GM21367 (cell line): ENCODE results near the gene CWH43.
A peak's percentile ranks its signal among the peaks of the same experiment; 100 is the strongest.
"Not testable (repeated sequence)": the region's sequence is repeated elsewhere in the genome, so short reads cannot be mapped to it uniquely, and the experiment has no call there.

ENCODE experiments used
- ATAC-seq: cut with Tn5 transposase; IDR thresholded peaks from one replicate; pipeline ENCODE4 v1.9.1; 2021; ENCODE audit not compliant: unreplicated experiment

CWH43 gene

GRCh38 chr4:49096215-49096614 is 110.1 kb downstream of the CWH43 start:
- ATAC-seq, result not testable (repeated sequence)

- ATAC-seq, result peak; percentile 31
Observed at GRCh38 chr4:49096627-49097026, 110.6 kb downstream of the CWH43 start.

- ATAC-seq, result not testable (repeated sequence)
Observed at GRCh38 chr4:49097071-49097470, 111.0 kb downstream of the CWH43 start.

- ATAC-seq, result not testable (repeated sequence)
Observed at GRCh38 chr4:49097505-49097904, 111.4 kb downstream of the CWH43 start.

GRCh38 chr4:49098034-49098759 is 112.1 kb downstream of the CWH43 start:
- ATAC-seq, result not testable (repeated sequence)

- not testable (repeated sequence) for ATAC-seq
Observed at GRCh38 chr4:49099831-49100444, 113.9 kb downstream of the CWH43 start.

GRCh38 chr4:49102344-49102898 is 116.3 kb downstream of the CWH43 start:
- peak; percentile 28 for ATAC-seq

- ATAC-seq, result not testable (repeated sequence)
Observed at GRCh38 chr4:49103436-49104136, 117.5 kb downstream of the CWH43 start.

GRCh38 chr4:49104231-49104930 is 118.3 kb downstream of the CWH43 start:
- ATAC-seq, result not testable (repeated sequence)

GRCh38 chr4:49105248-49105904 is 119.3 kb downstream of the CWH43 start:
- ATAC-seq, result not testable (repeated sequence)

GRCh38 chr4:49107262-49107661 is 121.2 kb downstream of the CWH43 start:
- ATAC-seq, result not testable (repeated sequence)

GRCh38 chr4:49108183-49108978 is 122.3 kb downstream of the CWH43 start:
- ATAC-seq, result peak; percentile 29

GRCh38 chr4:49109567-49110166 is 123.6 kb downstream of the CWH43 start:
- peak; percentile 30 for ATAC-seq

GRCh38 chr4:49110579-49110978 is 124.5 kb downstream of the CWH43 start:
- peak; percentile 44 for ATAC-seq
